ENCODE data around the gene NQO1. TPM values are rescaled to one million over a fixed set of nuclear protein-coding genes. Genes with fewer than 3 reads are reported as not detected.

Gene NQO1
- total RNA-seq, 1 experiment from 2014 or later: 853 TPM

DNA sequence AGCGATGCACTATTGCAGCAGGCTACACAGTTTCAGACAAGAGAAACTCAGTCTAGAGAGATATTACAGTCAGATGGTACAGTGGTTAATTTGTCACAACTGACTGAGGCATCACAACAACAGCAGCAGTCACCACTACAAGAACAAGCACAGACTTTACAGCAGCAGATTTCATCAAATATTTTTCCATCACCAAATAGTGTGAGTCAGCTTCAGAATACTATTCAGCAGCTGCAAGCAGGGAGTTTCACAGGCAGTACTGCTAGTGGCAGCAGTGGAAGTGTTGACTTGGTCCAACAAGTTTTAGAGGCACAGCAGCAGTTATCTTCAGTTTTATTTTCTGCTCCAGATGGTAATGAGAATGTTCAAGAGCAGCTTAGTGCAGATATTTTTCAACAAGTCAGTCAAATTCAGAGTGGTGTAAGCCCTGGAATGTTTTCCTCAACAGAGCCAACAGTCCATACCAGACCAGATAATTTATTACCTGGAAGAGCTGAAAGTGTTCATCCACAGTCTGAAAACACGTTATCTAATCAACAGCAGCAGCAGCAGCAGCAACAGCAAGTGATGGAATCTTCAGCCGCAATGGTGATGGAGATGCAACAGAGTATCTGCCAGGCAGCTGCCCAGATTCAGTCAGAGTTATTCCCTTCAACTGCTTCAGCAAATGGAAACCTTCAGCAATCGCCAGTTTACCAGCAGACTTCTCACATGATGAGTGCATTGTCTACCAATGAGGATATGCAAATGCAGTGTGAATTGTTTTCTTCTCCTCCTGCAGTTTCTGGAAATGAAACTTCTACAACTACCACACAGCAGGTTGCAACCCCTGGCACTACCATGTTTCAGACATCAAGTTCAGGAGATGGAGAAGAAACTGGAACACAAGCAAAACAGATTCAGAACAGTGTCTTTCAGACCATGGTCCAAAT lies 34.1 kb downstream of the NQO1 start:
- H3K79me2 ChIP-seq (ENCODE audit: low read depth): peaks cover 3% of the 10 kb centered on the region; the same call in 1 of the 2 replicates
- H3K27me3 ChIP-seq (ENCODE audit: insufficient read depth, low read depth): no peaks in the 10 kb centered on the region
- no peak overlapping the region for H3K4me2 ChIP-seq
- no peak for DNase-seq
- intact Hi-C loops (cut with micrococcal nuclease; ENCODE audit: unreplicated experiment): loop anchor here (5.0 kb wide), 1 partner anchor 35 kb away; no protein-coding TSS in a partner anchor
- no TSS peak for BruUV-seq (replicated peaks)
- peaks cover 61% of the 10 kb centered on the region for H3F3A ChIP-seq (ENCODE audit: insufficient read depth, low read depth)
- H3K9me3 ChIP-seq (ENCODE audit: insufficient read depth, low read depth): no peaks in the 10 kb centered on the region
- ChIA-PET POLR2A (ENCODE audit: unreplicated experiment) (no interaction called here), CTCF (no interaction called here)
- H3K9me2 ChIP-seq (ENCODE audit: insufficient read depth): no peaks in the 10 kb centered on the region
- H3K27ac ChIP-seq: no peak overlapping the region
- H4K20me1 ChIP-seq (ENCODE audit: insufficient read depth): peaks cover 45% of the 10 kb centered on the region
- no peaks in the 10 kb centered on the region for H3K4me1 ChIP-seq (replicated peaks; ENCODE audit: insufficient read depth)
- H3K4me3 ChIP-seq: no peak overlapping the region
- TF ChIP-seq, protein P1, sequence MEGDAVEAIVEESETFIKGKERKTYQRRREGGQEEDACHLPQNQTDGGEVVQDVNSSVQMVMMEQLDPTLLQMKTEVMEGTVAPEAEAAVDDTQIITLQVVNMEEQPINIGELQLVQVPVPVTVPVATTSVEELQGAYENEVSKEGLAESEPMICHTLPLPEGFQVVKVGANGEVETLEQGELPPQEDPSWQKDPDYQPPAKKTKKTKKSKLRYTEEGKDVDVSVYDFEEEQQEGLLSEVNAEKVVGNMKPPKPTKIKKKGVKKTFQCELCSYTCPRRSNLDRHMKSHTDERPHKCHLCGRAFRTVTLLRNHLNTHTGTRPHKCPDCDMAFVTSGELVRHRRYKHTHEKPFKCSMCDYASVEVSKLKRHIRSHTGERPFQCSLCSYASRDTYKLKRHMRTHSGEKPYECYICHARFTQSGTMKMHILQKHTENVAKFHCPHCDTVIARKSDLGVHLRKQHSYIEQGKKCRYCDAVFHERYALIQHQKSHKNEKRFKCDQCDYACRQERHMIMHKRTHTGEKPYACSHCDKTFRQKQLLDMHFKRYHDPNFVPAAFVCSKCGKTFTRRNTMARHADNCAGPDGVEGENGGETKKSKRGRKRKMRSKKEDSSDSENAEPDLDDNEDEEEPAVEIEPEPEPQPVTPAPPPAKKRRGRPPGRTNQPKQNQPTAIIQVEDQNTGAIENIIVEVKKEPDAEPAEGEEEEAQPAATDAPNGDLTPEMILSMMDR (conservative IDR thresholded peaks at IDR 0.05): no peak
- TF ChIP-seq EZH2 (IDR thresholded peaks at IDR 0.05; ENCODE audit: low read depth): no peak
- peaks cover 74% of the 10 kb centered on the region for H3K36me3 ChIP-seq (ENCODE audit: low read depth)
- H2AFZ ChIP-seq: no peak overlapping the region

DNA sequence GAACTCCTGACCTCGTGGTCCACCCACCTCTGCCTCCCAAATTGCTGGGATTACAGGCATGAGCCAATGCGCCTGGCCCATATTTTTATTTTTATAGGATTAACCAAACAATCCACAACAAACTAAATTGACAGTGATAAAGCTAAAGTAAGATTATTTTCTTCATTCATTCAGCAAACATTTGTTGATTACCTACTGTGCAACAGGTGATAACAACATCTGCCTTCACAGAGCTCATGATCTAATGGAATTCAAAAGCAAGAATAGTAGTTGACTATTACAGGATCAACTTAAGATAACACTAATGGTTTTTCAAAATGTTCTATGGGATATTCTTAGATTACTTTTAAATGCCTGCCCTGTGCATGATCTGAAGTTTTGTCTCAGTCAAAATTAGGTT lies 37.8 kb downstream of the NQO1 start:
- TF ChIP-seq EZH2 (IDR thresholded peaks at IDR 0.05; ENCODE audit: low read depth): no peak
- TF ChIP-seq, protein P1 (conservative IDR thresholded peaks at IDR 0.05): no peak

DNA sequence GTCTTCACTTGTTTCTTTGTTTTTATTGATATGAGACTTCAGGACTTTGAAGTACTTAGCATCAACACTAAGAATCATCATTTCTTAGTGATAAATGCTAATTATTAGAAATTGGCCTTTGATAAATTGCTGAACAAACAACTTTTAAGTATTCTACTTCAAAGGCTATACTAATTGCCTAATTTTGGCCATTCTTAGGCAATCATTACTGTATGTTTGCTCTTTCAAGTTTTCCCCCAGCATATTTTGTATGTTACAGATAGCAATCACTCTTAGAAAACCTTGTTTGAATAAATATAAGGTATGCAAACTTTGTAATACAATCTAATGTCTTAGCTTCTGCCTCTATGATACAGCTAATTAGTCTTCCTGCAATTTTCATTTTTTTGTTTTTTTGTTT lies 46.0 kb downstream of the NQO1 start:
- POLR2A ChIA-PET (ENCODE audit: unreplicated experiment): no interaction called here
- H3K36me3 ChIP-seq (ENCODE audit: low read depth): peaks cover 30% of the 10 kb centered on the region; the same call in 1 of the 2 replicates
- H4K20me1 ChIP-seq (ENCODE audit: insufficient read depth): 0 out of 2 replicates have a peak, but pooled peaks cover 11% of the 10 kb centered on the region
- no peak overlapping the region for H3K27ac ChIP-seq
- no peak overlapping the region for H3K4me3 ChIP-seq
- no TSS peak for BruUV-seq (replicated peaks)
- peaks cover 44% of the 10 kb centered on the region; the same call in 1 of the 2 replicates for H3F3A ChIP-seq (ENCODE audit: insufficient read depth, low read depth)
- no peak for DNase-seq
- H3K9me2 ChIP-seq (ENCODE audit: insufficient read depth): no peaks in the 10 kb centered on the region
- no peaks in the 10 kb centered on the region for H3K4me1 ChIP-seq (replicated peaks; ENCODE audit: insufficient read depth)
- H3K27me3 ChIP-seq (ENCODE audit: insufficient read depth, low read depth): no peaks in the 10 kb centered on the region
- H3K9me3 ChIP-seq (ENCODE audit: insufficient read depth, low read depth): no peaks in the 10 kb centered on the region
- no peak overlapping the region for H2AFZ ChIP-seq
- TF ChIP-seq EZH2 (IDR thresholded peaks at IDR 0.05; ENCODE audit: low read depth): no peak
- TF ChIP-seq, protein P1 (conservative IDR thresholded peaks at IDR 0.05): no peak
- intact Hi-C loops (cut with micrococcal nuclease; ENCODE audit: unreplicated experiment): no loop called here
- H3K79me2 ChIP-seq (ENCODE audit: low read depth): no peaks in the 10 kb centered on the region
- CTCF ChIA-PET: no interaction called here
- no peak overlapping the region for H3K4me2 ChIP-seq

More for the DNA sequence above, 37.8 kb downstream of the NQO1 start:
- intact Hi-C loops (cut with micrococcal nuclease; ENCODE audit: unreplicated experiment): no loop called here
- H3K27me3 ChIP-seq (ENCODE audit: insufficient read depth, low read depth): no peaks in the 10 kb centered on the region
- no peak for DNase-seq
- no peak overlapping the region for H3K4me3 ChIP-seq
- ChIA-PET CTCF (no interaction called here), POLR2A (ENCODE audit: unreplicated experiment) (no interaction called here)
- BruUV-seq (replicated peaks): no TSS peak
- no peaks in the 10 kb centered on the region for H3K4me1 ChIP-seq (replicated peaks; ENCODE audit: insufficient read depth)
- peaks cover 44% of the 10 kb centered on the region for H3K36me3 ChIP-seq (ENCODE audit: low read depth)
- H4K20me1 ChIP-seq (ENCODE audit: insufficient read depth): peaks cover 18% of the 10 kb centered on the region; the same call in 1 of the 2 replicates
- H3K27ac ChIP-seq: no peak overlapping the region
- H3K79me2 ChIP-seq (ENCODE audit: low read depth): peaks cover 3% of the 10 kb centered on the region; the same call in 1 of the 2 replicates
- no peaks in the 10 kb centered on the region for H3K9me3 ChIP-seq (ENCODE audit: insufficient read depth, low read depth)
- H2AFZ ChIP-seq: no peak overlapping the region
- H3K4me2 ChIP-seq: no peak overlapping the region
- H3K9me2 ChIP-seq (ENCODE audit: insufficient read depth): no peaks in the 10 kb centered on the region
- H3F3A ChIP-seq (ENCODE audit: insufficient read depth, low read depth): peaks cover 38% of the 10 kb centered on the region
